Measurements from ENCODE around the gene SNX21.
A peak's percentile ranks its signal among the peaks of the same experiment; 100 is the strongest.
"Not testable (repeated sequence)": the region's sequence is repeated elsewhere in the genome, so short reads cannot be mapped to it uniquely, and the experiment has no call there.

SNX21 gene

DNA sequence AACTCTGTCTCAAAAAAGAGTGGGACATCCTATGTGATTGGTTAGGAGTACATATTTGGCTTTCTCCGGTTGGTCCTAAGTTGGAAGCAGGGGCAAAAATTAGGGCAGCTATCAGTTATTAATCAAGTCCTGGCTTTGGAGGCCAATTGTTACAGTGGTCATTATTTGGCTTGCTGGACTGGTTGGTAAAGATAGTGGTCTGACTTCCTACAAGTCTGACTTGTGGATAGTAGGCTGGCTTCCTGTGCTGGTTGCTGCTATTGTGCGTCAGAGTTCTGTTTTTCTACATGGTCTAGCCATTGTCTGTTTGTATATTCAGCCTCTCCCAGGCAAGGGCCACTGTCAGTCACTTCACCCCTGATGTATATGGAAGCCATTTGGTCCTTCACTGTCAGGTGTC, 16.6 kb downstream of the SNX21 start:
- no peak for DNase-seq (ENCODE audit: low read depth)

- no peak for DNase-seq (ENCODE audit: low read depth)
Measured at GRCh38 chr20:45850926-45851325, 17.3 kb downstream of the SNX21 start.

DNA sequence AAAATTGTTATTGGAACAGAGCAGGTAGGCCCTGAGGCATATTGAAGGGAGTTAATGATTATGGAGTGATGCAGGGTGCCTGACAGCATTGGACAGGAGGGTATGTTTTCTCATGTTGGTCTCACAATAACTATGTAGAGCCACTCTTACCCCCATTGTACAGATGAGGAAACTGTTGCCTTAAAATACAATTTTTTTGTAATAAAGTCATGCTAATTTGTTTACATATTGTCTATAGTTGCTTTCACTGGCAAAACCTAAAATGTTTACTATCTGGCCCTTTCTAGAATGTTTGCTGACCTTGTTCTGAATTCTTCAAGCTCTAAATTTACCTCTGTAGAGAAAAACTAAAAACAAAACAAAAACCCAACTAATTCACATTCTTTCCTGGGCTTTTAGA, 17.9 kb downstream of the SNX21 start:
- no peak for DNase-seq (ENCODE audit: low read depth)

GRCh38 chr20:45852326-45852725, 18.7 kb downstream of the SNX21 start:
- DNase-seq (ENCODE audit: low read depth): no peak

DNA sequence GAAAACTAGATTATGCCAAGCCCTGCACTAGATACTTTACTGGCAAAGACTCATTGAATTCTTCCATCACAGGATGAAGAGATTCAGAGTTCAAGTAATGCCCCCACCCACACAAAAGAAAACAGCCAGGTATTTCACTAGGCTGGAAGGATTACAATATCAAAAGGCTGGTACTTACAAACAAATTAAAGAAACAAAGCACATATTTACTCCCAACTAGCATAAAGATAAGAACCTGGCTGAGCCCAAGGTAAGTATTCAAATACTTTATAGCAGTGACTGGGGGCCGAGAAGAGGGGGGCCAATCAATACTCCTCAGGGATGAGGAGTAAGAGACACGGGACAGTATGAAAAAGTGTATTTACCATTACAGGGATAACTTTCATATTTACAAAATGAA, 19.9 kb downstream of the SNX21 start:
- DNase-seq (ENCODE audit: low read depth): no peak

GRCh38 chr20:45857114-45857881, 23.7 kb downstream of the SNX21 start, which contains the start of the genes ACOT8 and ZSWIM3:
Gene ACOT8 (minus strand): TSS chr20:45857392. CDS start chr20:45857315, 77 bp downstream.
Gene ZSWIM3 (plus strand): TSS chr20:45857614. CDS start chr20:45857826, 212 bp downstream.
- DNase-seq (ENCODE audit: low read depth): peak; percentile 80

DNA sequence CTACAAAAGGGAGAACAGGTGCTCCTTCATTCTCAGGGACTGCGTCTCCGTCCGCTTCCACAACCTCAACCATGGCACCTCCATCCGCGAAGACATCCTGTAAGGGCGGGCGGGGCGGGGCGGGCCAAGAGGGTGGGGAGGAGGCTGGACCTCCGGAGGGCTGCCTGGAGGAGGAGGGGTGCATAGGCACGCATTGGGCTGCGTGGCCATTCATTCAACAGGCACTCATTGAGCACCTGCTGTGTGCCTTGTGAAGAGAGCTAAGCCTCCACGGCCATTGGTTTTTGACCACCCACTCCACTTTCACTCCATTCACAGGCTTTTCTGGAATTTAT, 24.2 kb downstream of the SNX21 start:
- no peak for DNase-seq (ENCODE audit: low read depth)

DNA sequence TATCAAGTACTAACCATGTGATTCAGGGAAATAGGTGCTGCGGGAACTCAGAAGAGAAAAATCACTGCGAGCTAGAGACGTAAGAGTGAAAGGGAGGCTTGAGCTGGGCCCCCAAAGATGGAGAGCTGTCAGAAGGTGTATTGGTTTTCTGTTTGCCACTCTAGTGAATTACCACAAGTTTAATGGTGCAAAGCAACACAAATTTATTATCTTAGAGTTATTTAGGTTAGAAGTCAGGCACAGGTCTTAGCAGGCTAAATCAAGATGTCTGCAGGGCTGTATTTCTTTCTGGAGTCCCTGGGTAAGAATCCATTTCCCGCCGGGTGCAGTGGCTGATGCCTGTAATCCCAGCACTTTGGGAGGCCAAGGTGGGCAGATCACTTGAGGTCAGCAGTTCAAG, 26.3 kb downstream of the SNX21 start:
- no peak for DNase-seq (ENCODE audit: low read depth)

DNA sequence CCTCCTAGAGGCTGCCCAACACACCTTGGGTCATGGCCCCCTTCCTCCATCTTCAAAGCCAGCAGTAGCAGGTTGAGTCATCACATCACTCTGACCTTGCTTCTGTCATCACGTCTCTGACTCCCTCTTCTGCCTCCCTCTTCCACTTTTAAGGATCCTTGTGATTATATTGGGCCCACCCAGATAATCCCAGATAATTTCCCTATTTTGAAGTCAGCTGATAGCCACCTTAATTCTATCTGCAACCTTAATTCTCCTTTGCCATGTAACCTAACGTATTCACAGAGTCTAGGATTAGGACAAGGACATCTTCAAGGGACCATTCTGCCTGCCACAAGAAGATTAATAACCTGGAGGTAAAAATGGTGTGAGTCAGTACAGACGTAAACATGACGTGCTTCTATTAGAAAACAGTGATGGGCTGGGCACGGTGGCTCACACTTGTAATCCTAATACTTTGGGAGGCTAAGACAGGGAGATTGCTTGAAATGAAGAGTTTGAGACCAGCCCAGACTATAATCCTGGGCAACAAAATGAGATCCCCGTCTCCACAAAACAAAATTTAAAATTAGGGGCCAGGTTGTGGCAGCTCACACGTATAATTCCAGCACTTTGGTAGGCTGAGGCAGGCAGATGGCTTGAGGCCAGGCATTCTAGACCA, 27.1 kb downstream of the SNX21 start:
- no peak for DNase-seq (ENCODE audit: low read depth)

DNA sequence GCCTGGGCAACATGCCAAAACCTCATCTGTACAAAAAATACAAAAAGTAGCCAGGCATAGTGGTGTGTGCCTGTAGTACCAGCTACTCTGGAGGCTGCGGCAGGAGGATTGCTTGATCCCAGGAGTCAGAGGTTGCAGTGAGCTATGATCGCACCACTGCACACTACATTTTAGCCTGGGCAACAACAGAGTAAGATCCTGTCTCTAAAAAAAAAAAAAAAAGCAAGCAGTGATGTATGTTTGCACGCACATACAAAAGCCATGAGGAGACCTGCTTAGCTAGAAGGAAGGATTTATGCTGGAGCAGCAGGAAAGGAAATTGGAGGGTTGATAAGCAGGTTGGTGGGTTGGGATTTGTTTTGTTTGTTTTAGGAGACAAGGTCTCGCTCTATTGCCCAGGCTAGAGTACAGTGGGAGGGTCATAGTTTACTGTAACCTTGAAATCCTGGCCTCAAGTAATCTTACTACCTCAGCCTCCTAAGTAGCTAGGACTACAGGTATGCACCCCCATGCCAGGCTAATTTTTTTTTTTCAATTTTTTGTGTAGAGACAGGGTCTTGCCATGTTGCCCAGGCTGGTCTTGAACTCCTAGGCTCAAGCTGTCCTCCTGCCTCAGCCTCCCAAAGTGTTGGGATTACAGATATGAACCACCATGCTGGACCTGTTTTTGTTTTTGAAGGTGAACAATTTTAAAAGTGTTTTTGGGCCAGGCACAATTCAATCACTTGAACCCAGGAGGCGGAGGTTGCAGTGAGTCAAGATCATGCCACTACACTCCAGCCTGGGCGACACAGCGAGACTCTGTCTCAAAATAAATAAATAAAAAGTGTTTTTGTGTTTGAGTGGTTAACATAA, 27.8 kb downstream of the SNX21 start:
- no peak for DNase-seq (ENCODE audit: low read depth)

GRCh38 chr20:45863543-45864470, 30.2 kb downstream of the SNX21 start:
- no peak for DNase-seq (ENCODE audit: low read depth)

- no peak for DNase-seq (ENCODE audit: low read depth)
Measured at GRCh38 chr20:45866454-45866853, 32.9 kb downstream of the SNX21 start.

GRCh38 chr20:45867136-45867818, 33.7 kb downstream of the SNX21 start:
- no peak for DNase-seq (ENCODE audit: low read depth)

- no peak for DNase-seq (ENCODE audit: low read depth)
Measured at GRCh38 chr20:45867819-45868176, 34.2 kb downstream of the SNX21 start.

DNA sequence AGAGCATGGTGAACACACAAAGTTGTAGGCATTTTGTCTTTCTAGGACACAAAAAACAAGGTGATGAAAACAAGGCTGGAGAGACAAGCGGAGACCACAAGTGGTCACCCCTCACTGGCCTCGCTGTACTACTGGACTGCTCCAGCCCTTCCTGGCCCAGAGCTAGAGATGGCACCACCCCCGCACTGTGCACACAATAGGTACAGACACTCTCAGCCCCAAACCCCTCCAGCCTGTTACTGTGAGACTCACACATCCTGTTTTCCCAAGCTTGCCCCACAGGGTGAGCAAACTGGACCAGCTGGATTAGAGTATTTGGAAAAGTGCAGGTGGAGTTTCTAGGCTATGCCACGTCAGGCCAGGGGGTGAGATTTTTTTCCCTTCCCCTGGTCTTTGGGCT, 39.0 kb downstream of the SNX21 start:
- no peak for DNase-seq (ENCODE audit: low read depth)

- no peak for DNase-seq (ENCODE audit: low read depth)
Measured at GRCh38 chr20:45873409-45874103, 40.0 kb downstream of the SNX21 start.

- not testable (repeated sequence) for DNase-seq (ENCODE audit: low read depth)
Measured at GRCh38 chr20:45874104-45874481, 40.5 kb downstream of the SNX21 start.

GRCh38 chr20:45874576-45874975, 41.0 kb downstream of the SNX21 start:
- DNase-seq (ENCODE audit: low read depth): no peak

DNA sequence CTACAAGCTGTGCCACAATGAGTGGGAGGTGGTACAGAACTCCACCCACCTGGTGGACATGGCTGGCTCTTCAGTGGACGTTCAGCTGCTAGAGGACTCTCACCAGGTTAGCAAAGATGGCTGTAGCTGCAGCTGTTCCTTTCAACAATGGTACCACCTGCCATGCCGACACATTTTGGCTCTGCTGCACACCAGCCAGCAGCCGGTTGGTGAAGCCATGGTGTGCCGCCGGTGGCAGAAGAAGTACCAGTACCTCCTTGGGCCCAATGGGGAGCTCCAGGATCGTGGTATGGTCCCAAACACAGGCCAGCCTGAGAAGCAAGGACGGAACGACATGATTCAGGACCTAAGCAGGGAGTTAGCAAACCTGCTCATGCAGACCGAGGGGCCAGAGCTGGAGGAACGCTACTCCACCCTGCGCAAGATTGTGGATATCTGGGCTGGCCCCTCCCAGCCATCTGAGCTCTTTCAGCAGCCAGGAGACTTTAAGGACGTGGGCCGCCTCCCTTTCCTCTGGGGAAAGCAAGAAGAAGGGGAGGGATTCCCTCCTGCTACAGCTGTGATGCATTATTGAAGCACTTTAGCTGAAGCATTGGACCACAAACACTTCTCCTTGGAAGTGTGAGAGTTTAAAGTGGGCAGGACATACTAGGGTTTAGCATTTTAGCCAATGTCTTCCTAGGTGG, 44.6 kb downstream of the SNX21 start:
- DNase-seq (ENCODE audit: low read depth): no peak

Measured in activated T-helper 9 cell treated with anti-CD3 and anti-CD28 coated beads, Interleukin-2, amount 50 U/mL, for 16 hours (primary cell).